GM12878 (cell line): ENCODE measurements around the gene ERC2.

Source experiments
- CBX5 ChIP-seq: sonication (generic); IDR thresholded peaks from 2 replicates; pipeline ENCODE4 v1.6.1; 2016; ENCODE audit warnings: low read depth, moderate library complexity, mild to moderate bottlenecking, inconsistent platforms
- CTCF ChIP-seq, 3 experiments: IDR thresholded peaks in 2 of 3; conservative IDR thresholded peaks in 1 of 3; 2 replicates each; pipeline ENCODE4 v1.5.1; 2011; ENCODE audit warnings: low read depth in 3 of 3, low read length in 3 of 3, mild to moderate bottlenecking in 3 of 3, control low read depth in 2 of 3, moderate library complexity in 2 of 3, inconsistent platforms in 1 of 3, mixed read lengths in 1 of 3; ENCODE audit not compliant: control insufficient read depth in 2 of 3, insufficient read depth in 1 of 3; ENCODE audit errors: extremely low read depth in 1 of 3
- PML ChIP-seq: IDR thresholded peaks from 2 replicates; pipeline ENCODE4 v1.6.1; 2012; ENCODE audit warnings: low read length, inconsistent platforms
- POLR2A ChIP-seq: IDR thresholded peaks from 2 replicates; pipeline ENCODE4 v1.6.1; 2011; ENCODE audit warnings: low read depth, mild to moderate bottlenecking, low read length

GRCh38 chr3:56282341-56282740 lies 185.9 kb downstream of the ERC2 start:
- TF ChIP-seq CBX5 (no peak), POLR2A (no peak), PML (no peak), CTCF (IDR thresholded peaks at IDR 0.05 in 2 of 3, conservative IDR thresholded peaks at IDR 0.05 in 1 of 3; ENCODE audit: control insufficient read depth in 2 of 3, extremely low read depth in 1 of 3, insufficient read depth in 1 of 3, low read depth in 3 of 3, low read length in 3 of 3) (no peak)
